ENCODE measurements around the gene ADD3. TPM values are rescaled to one million over a fixed set of nuclear protein-coding genes. Genes with fewer than 3 reads are reported as not detected.

Gene ADD3
- total RNA-seq, 4 donors from 2014 or later: 236 to 545 (median 314) TPM

GRCh38 chr10:110083884-110084283 lies 76.1 kb downstream of the ADD3 start:
- H3K9me3 ChIP-seq: no peaks in the 10 kb centered on the region
- no peak overlapping the region for H3K4me3 ChIP-seq
- no peak for TF ChIP-seq POLR2A (IDR thresholded peaks at IDR 0.05)
- TF ChIP-seq, protein P1, sequence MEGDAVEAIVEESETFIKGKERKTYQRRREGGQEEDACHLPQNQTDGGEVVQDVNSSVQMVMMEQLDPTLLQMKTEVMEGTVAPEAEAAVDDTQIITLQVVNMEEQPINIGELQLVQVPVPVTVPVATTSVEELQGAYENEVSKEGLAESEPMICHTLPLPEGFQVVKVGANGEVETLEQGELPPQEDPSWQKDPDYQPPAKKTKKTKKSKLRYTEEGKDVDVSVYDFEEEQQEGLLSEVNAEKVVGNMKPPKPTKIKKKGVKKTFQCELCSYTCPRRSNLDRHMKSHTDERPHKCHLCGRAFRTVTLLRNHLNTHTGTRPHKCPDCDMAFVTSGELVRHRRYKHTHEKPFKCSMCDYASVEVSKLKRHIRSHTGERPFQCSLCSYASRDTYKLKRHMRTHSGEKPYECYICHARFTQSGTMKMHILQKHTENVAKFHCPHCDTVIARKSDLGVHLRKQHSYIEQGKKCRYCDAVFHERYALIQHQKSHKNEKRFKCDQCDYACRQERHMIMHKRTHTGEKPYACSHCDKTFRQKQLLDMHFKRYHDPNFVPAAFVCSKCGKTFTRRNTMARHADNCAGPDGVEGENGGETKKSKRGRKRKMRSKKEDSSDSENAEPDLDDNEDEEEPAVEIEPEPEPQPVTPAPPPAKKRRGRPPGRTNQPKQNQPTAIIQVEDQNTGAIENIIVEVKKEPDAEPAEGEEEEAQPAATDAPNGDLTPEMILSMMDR (IDR thresholded peaks at IDR 0.05): no peak
- no peak for DNase-seq
- H3K27me3 ChIP-seq: no peaks in the 10 kb centered on the region
- no peak overlapping the region for H3K27ac ChIP-seq
- peaks cover 0 to 26% (median 0%) of the 10 kb centered on the region in 4 donors for H3K4me1 ChIP-seq
- H3K36me3 ChIP-seq: no peaks in the 10 kb centered on the region

DNA sequence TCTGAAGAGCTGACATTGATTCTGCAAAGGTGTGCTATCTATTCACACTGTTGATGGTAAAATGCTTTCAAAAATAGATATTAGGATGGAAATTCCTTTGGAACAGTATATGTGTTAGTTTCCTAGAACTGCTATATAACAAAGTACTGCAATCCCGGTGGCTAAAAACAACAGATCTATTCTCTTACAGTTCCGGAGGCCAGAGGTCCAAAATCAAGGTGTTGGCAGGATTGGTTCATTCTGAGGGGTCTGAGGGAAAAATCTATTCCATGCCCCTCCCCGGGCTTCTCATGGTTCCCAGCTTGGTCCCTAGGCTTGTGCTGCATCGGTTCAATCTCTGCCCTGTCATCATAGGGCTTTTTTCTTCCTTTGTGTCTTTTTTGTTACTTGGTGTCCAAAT lies 79.9 kb downstream of the ADD3 start:
- H3K4me3 ChIP-seq: no peak overlapping the region
- no peak for TF ChIP-seq POLR2A (IDR thresholded peaks at IDR 0.05)
- TF ChIP-seq, protein P1 (IDR thresholded peaks at IDR 0.05): no peak
- no peaks in the 10 kb centered on the region for H3K27me3 ChIP-seq
- H3K36me3 ChIP-seq: no peaks in the 10 kb centered on the region
- DNase-seq: no peak
- H3K9me3 ChIP-seq: no peaks in the 10 kb centered on the region
- peaks cover 0 to 7% (median 0%) of the 10 kb centered on the region in 4 donors for H3K4me1 ChIP-seq
- no peak overlapping the region for H3K27ac ChIP-seq

GRCh38 chr10:110088367-110089104 lies 80.8 kb downstream of the ADD3 start:
- Histone ChIP-seq H3K36me3 (no peaks in the 10 kb centered on the region), H3K9me3 (no peaks in the 10 kb centered on the region), H3K4me3 (no peak overlapping the region), H3K27me3 (no peaks in the 10 kb centered on the region), H3K27ac (no peak overlapping the region), H3K4me1 (peaks cover 0 to 4% (median 0%) of the 10 kb centered on the region in 4 donors)
- TF ChIP-seq POLR2A (IDR thresholded peaks at IDR 0.05): no peak
- TF ChIP-seq, protein P1 (IDR thresholded peaks at IDR 0.05): no peak
- DNase-seq: no peak

GRCh38 chr10:110091830-110092229 lies 84.0 kb downstream of the ADD3 start:
- TF ChIP-seq, protein P1 (IDR thresholded peaks at IDR 0.05): no peak
- no peak for TF ChIP-seq POLR2A (IDR thresholded peaks at IDR 0.05)
- no peaks in the 10 kb centered on the region for H3K9me3 ChIP-seq
- H3K36me3 ChIP-seq: no peaks in the 10 kb centered on the region
- H3K27ac ChIP-seq: no peak overlapping the region
- no peak overlapping the region for H3K4me3 ChIP-seq
- no peaks in the 10 kb centered on the region for H3K4me1 ChIP-seq
- H3K27me3 ChIP-seq: no peaks in the 10 kb centered on the region
- no peak for DNase-seq

GRCh38 chr10:110093722-110094121 lies 85.9 kb downstream of the ADD3 start:
- Histone ChIP-seq H3K4me3 (no peak overlapping the region), H3K4me1 (no peaks in the 10 kb centered on the region), H3K9me3 (no peaks in the 10 kb centered on the region), H3K36me3 (no peaks in the 10 kb centered on the region), H3K27me3 (no peaks in the 10 kb centered on the region), H3K27ac (no peak overlapping the region)
- TF ChIP-seq, protein P1 (IDR thresholded peaks at IDR 0.05): no peak
- TF ChIP-seq POLR2A (IDR thresholded peaks at IDR 0.05): no peak
- no peak for DNase-seq

Data from Peyer's patch (tissue), 4 donors.